AG04449 (cell line): ENCODE measurements around the gene USP12.
"Not testable (repeated sequence)": the region's sequence is repeated elsewhere in the genome, so short reads cannot be mapped to it uniquely, and the experiment has no call there.

Experiments
- CTCF ChIA-PET: fragments of 350-600 bp; formaldehyde crosslinking; extraction: SDS; loops from one replicate; lab custom pipeline; 2021; ENCODE audit warnings: antibody characterized with exemption; lab: Yijun Ruan, JAX
- POLR2A ChIA-PET: fragments of 400-600, 350-600 bp; formaldehyde crosslinking; extraction: SDS; loops from one replicate; lab custom pipeline; 2020; ENCODE audit warnings: antibody characterized with exemption, inconsistent platforms; lab: Yijun Ruan, JAX
- DNase-seq: peaks from one replicate; pipeline ENCODE4 v3.0.0-alpha.2; 2010; ENCODE audit warnings: low read depth, low spot score
- H3K4me3 ChIP-seq: 2 replicates; pipeline ENCODE4 v1.5.1; 2011; ENCODE audit warnings: low read depth, mild to moderate bottlenecking, control low read depth, low read length
- TF ChIP-seq, protein P1 (sequence below): IDR thresholded peaks from one replicate; pipeline ENCODE4 v1.5.1; 2011; ENCODE audit warnings: mild to moderate bottlenecking, moderate library complexity, low read length, control low read depth, inconsistent platforms; ENCODE audit not compliant: insufficient read depth; ENCODE audit errors: missing control alignments

Gene USP12

GRCh38 chr13:27194895-27195764, 23.5 kb upstream of the USP12 start:
- TF ChIP-seq, protein P1, sequence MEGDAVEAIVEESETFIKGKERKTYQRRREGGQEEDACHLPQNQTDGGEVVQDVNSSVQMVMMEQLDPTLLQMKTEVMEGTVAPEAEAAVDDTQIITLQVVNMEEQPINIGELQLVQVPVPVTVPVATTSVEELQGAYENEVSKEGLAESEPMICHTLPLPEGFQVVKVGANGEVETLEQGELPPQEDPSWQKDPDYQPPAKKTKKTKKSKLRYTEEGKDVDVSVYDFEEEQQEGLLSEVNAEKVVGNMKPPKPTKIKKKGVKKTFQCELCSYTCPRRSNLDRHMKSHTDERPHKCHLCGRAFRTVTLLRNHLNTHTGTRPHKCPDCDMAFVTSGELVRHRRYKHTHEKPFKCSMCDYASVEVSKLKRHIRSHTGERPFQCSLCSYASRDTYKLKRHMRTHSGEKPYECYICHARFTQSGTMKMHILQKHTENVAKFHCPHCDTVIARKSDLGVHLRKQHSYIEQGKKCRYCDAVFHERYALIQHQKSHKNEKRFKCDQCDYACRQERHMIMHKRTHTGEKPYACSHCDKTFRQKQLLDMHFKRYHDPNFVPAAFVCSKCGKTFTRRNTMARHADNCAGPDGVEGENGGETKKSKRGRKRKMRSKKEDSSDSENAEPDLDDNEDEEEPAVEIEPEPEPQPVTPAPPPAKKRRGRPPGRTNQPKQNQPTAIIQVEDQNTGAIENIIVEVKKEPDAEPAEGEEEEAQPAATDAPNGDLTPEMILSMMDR, result no peak
- ChIA-PET POLR2A (no interaction called here), CTCF (interaction anchor here (1.1 to 2.3 kb wide), 2 partner anchors 9 to 210 kb away, joined by 4 to 6 read pairs; no protein-coding TSS in a partner anchor)
- no peak overlapping the region for H3K4me3 ChIP-seq
- no peak for DNase-seq

DNA sequence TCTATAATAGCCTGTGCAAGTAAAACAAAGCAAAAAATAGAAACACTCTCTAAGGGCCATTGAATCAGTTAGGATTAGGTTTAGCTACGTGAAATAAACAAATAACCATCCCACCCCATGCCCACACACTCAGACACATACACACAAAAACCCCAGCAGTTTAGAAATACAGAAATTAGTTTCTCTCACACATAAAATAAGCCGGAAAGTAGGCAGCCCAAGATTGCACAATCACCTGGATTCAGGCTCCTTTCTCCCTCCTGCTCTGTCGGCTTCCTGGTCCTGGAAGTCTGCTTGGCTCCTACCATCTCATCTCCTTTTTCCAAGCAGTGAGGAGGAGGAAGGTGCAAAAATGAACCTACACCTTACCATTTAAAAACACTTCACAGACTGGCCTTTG, 22.6 kb upstream of the USP12 start:
- ChIA-PET POLR2A (no interaction called here), CTCF (interaction anchor here (1.1 to 2.3 kb wide), 2 partner anchors 10 to 209 kb away, joined by 4 to 6 read pairs; no protein-coding TSS in a partner anchor)
- TF ChIP-seq, protein P1, result no peak
- H3K4me3 ChIP-seq, result no peak overlapping the region
- no peak for DNase-seq

GRCh38 chr13:27193496-27193895, 21.9 kb upstream of the USP12 start:
- TF ChIP-seq, protein P1, result no peak
- ChIA-PET CTCF (no interaction called here), POLR2A (no interaction called here)
- DNase-seq, result no peak
- H3K4me3 ChIP-seq, result no peak overlapping the region

- no peak for DNase-seq
- H3K4me3 ChIP-seq, result no peak overlapping the region
- ChIA-PET POLR2A (no interaction called here), CTCF (no interaction called here)
- TF ChIP-seq, protein P1, result no peak
Observed at GRCh38 chr13:27192973-27193372, 21.4 kb upstream of the USP12 start.

DNA sequence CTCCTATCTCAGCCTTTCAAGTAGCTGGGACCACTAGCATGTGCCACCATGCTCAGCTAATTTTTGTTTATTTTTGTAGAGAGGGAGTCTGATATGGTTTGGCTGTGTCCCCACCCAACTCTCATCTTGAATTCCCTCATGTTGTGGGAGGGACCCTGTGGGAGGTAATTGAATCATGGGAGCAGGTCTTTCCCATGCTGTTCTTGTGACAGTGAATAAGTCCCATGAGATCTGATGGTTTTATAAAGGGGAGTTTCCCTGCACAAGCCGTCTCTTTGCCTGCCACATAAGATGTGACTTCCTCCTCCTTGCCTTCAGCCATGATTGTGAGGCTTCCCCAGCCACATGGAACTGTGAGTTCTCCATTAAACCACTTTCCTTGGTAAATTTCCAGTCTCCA, 20.8 kb upstream of the USP12 start:
- POLR2A ChIA-PET, H3K4me3 ChIP-seq, CTCF ChIA-PET: not testable (repeated sequence)

DNA sequence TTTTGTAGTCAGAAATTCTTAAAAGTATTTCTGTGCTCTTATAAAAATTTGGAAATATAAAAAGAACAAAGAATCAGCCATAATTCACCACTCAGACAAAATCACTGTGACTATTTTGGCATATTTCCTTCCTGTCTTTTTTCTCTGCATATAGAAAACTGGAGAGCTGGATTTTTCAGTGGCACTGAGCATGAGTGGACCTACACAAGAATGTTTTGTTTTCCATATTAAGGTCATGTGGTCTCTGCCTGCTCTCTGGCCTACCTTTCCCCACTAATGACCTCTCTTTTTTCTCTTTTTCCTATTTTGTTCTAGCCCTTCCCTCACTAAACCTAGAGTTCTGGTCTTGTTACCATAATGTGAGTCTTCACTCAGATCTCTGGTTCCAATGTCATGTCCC, 17.6 kb upstream of the USP12 start:
- ChIA-PET CTCF (interaction anchor here (0.8 kb wide), 1 partner anchor 10 kb away, joined by 4 read pairs; no protein-coding TSS in a partner anchor), POLR2A (no interaction called here)
- H3K4me3 ChIP-seq, result no peak overlapping the region

More for the DNA sequence above, 20.8 kb upstream of the USP12 start:
- not testable (repeated sequence) for DNase-seq

More for the DNA sequence above, 17.6 kb upstream of the USP12 start:
- DNase-seq, result no peak
- TF ChIP-seq, protein P1, result no peak
